Choroid plexus epithelial cell (primary cell): ENCODE measurements around the gene RCC2.

Experiments
- DNase-seq: peaks from one replicate; pipeline ENCODE4 v3.0.0-alpha.2; 2010; ENCODE audit warnings: low read depth
- H3K4me3 ChIP-seq: 2 replicates; pipeline ENCODE4 v1.5.1; 2011; ENCODE audit warnings: low read depth, mild to moderate bottlenecking, control low read depth, low read length, moderate library complexity
- TF ChIP-seq, protein P1 (sequence below): conservative IDR thresholded peaks from 2 replicates; pipeline ENCODE4 v1.5.1; 2011; ENCODE audit warnings: low read depth, mild to moderate bottlenecking, control low read depth, inconsistent platforms, low read length, moderate library complexity

Gene RCC2

DNA sequence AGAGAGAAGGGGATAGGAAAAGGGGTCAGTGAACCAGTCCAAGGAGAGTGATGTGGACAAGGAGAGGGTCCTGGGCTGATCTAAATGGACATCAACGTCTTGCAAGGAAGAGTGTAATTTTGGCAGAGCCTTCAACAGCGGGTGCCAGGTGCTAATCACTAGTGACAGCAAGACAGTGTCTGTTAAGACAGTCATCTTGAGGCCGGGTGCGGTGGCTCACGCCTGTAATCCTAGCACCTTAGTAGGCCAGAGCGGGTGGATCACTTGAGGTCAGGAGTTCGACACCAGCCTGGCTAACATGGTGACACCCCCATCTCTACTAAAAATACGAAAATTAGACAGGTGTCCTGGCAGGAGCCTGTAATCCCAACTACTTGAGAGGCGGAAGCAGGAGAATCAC is 79.7 kb downstream of the RCC2 start:
- TF ChIP-seq, protein P1, sequence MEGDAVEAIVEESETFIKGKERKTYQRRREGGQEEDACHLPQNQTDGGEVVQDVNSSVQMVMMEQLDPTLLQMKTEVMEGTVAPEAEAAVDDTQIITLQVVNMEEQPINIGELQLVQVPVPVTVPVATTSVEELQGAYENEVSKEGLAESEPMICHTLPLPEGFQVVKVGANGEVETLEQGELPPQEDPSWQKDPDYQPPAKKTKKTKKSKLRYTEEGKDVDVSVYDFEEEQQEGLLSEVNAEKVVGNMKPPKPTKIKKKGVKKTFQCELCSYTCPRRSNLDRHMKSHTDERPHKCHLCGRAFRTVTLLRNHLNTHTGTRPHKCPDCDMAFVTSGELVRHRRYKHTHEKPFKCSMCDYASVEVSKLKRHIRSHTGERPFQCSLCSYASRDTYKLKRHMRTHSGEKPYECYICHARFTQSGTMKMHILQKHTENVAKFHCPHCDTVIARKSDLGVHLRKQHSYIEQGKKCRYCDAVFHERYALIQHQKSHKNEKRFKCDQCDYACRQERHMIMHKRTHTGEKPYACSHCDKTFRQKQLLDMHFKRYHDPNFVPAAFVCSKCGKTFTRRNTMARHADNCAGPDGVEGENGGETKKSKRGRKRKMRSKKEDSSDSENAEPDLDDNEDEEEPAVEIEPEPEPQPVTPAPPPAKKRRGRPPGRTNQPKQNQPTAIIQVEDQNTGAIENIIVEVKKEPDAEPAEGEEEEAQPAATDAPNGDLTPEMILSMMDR: no peak
- no peak overlapping the region for H3K4me3 ChIP-seq
- DNase-seq: no peak

- no peak overlapping the region for H3K4me3 ChIP-seq
- DNase-seq: no peak
- TF ChIP-seq, protein P1: no peak
Measured at GRCh38 chr1:17359031-17359430, 80.4 kb downstream of the RCC2 start.

GRCh38 chr1:17358557-17358956 is 80.9 kb downstream of the RCC2 start:
- H3K4me3 ChIP-seq: no peak overlapping the region
- TF ChIP-seq, protein P1: no peak
- DNase-seq: no peak
